ENCODE results near the gene RUNX1.
"Not testable (repeated sequence)": the region's sequence is repeated elsewhere in the genome, so short reads cannot be mapped to it uniquely, and the experiment has no call there.

Gene RUNX1

DNA sequence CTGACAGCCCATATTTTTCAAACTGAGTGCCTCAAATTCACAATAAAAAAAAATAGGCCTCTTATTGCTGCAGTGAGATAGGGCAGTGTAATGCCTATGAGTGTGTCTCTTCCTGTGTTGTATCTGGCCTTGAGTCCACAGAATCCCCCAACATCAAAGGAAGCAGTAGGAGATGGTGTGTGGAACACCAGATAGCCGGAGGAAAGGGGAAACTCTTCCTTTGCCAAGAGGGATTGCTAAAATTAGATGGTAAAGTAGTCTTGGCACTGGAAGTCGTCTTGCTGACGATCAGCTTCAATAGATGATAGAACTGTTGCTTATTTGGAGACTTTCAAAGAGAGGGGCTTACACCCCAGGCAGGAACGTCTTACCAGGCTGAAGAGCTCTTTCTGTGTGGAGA lies 51.8 kb downstream of the RUNX1 start:
- TF ChIP-seq, protein P1, sequence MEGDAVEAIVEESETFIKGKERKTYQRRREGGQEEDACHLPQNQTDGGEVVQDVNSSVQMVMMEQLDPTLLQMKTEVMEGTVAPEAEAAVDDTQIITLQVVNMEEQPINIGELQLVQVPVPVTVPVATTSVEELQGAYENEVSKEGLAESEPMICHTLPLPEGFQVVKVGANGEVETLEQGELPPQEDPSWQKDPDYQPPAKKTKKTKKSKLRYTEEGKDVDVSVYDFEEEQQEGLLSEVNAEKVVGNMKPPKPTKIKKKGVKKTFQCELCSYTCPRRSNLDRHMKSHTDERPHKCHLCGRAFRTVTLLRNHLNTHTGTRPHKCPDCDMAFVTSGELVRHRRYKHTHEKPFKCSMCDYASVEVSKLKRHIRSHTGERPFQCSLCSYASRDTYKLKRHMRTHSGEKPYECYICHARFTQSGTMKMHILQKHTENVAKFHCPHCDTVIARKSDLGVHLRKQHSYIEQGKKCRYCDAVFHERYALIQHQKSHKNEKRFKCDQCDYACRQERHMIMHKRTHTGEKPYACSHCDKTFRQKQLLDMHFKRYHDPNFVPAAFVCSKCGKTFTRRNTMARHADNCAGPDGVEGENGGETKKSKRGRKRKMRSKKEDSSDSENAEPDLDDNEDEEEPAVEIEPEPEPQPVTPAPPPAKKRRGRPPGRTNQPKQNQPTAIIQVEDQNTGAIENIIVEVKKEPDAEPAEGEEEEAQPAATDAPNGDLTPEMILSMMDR (IDR thresholded peaks at IDR 0.05; ENCODE audit: low read depth, low read length, missing control alignments), result no peak
- no peak overlapping the region for H3K4me3 ChIP-seq (ENCODE audit: low read depth, low read length)
- DNase-seq (ENCODE audit: low read depth), result no peak

DNA sequence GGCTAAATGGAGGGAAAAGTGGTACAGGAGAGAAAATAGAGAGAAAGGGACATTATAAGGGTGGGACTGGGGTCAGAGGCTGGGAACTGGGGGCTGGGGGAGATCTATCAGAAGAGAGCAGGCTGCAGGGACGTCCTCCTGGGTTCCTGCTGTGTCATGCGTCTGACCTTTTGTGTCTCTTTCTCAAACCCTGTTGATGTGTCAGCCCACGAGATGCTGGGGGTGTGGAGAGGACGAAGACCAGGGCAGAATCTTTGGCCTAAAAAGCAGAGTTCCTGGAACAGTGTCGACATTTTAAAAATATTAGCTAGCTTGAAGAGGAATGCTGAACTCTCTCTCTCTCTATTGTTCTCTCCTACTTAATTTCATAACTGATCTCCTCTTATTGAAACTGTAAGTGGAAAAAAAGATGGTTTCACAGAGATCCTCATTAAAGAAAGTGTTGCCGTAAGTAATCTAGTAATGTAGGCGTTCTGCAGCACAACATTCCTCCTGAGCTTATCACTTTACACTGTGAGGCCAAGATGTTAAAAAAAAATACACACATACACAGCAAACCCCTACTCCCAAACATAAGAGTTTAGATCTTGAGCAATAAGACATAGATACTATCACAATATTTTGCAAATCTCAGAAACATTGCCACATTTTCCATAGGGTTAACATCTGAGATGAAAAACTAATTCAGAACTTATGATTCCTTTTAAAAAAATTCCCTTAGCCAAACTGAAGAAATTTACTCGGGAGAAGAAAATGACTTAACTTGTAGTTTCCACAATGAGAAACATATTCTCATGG lies 52.6 kb downstream of the RUNX1 start:
- no peak for DNase-seq (ENCODE audit: low read depth)
- no peak overlapping the region for H3K4me3 ChIP-seq (ENCODE audit: low read depth, low read length)
- TF ChIP-seq, protein P1 (IDR thresholded peaks at IDR 0.05; ENCODE audit: low read depth, low read length, missing control alignments), result no peak

DNA sequence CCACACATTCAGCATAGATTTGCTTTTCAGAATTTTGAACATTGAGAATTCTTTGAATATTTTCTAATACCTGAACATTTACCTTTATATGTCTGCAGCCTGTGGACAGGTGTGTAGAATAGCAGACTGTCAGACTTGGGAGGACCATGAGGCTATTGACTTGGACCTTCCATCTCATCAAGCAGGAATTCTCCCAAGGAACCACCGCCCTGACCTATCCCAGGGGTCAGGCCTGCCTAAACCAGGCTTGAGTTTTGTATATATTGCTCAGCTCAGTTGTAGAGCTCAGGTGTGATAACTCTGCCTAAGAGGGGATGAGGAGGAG lies 53.2 kb downstream of the RUNX1 start:
- DNase-seq (ENCODE audit: low read depth), result no peak
- TF ChIP-seq, protein P1 (IDR thresholded peaks at IDR 0.05; ENCODE audit: low read depth, low read length, missing control alignments), result no peak
- H3K4me3 ChIP-seq (ENCODE audit: low read depth, low read length), result no peak overlapping the region

DNA sequence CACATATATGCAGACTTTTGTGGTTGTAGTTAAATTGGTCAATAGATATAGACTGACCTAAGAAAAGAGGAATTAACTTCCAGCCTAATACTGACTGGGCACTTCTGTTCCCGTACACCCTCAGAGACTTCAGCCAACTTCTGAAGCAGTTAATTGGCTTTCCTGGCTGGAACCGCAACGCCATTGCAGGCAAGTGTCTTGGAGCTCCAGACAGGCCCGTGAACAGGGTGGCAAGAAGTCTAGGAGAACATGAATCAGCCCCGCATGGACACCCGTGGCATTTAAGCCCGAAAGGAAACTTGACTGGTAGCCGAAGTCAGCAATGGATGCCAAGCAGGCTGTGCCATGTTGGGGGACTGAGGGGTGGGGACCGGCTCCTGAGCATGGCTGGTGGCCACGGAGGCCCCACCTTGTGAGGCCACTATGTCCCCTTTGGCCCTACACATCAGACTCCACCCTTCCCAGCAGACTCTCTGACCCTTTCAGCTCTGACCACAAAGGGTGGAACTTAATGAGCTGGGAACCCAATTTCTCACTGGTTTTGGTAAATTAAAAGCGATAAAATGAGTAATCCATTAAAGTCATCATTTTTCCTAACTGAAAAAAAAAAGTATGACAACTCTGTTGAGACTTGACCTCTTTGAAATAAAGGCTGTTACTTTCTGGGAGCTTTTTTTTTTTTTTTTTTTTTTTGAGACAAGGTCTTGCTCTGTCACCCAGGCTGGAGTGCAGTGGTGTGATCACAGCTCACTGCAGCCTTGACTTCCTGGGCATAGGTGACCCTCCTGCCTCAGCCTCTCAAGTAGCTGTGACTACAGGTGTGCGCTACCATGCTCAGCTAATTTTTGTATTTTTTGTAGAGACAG lies 54.1 kb downstream of the RUNX1 start:
- no peak overlapping the region for H3K4me3 ChIP-seq (ENCODE audit: low read depth, low read length)
- DNase-seq (ENCODE audit: low read depth), result no peak
- TF ChIP-seq, protein P1 (IDR thresholded peaks at IDR 0.05; ENCODE audit: low read depth, low read length, missing control alignments), result no peak

DNA sequence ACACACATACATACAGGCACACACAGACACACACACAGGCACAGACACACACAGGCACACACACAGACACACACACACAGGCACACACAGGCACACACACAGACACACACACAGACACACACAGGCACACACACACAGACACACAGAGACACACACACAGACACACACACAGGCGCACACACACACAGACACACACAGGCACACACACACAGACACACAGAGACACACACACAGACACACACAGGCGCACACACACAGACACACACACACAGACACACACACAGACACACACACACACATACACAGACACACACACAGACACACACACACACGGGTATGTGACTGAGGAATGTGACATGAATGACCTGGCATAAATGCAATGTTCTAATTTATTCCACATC lies 55.6 kb downstream of the RUNX1 start:
- not testable (repeated sequence) for H3K4me3 ChIP-seq (ENCODE audit: low read depth, low read length); DNase-seq (ENCODE audit: low read depth)

DNA sequence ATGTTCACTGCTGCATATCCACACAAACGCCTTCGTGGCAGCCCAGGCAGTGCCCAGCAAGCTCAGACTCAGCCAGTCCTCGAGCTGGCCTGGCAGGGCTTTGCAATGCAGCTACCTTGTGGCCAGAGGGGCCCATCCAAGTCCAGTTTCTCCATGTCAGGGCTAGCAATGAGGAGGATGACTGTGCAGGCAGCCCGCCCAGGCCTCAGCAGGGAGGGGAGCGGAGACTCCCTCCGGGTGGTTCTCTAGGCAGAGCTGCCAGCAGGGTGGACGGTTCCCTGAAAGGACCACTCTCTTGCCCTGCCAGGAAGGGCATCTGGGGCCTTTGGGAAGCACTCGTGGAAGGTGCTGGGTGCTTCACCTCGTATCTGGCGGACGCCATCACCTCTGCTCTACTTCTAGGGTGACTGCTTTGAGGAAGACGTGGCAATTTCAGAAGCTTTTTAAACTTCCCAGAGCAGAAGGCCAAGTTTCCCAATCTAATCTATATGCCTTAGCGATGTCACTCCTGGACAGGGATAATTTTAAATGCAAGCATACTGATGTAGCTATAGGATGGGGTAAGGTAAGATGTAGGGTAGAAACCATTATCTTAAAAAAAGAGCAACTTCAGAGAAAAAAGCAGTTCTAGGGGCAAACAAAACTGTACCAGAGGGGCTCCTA lies 56.2 kb downstream of the RUNX1 start:
- H3K4me3 ChIP-seq (ENCODE audit: low read depth, low read length), result no peak overlapping the region
- TF ChIP-seq, protein P1 (IDR thresholded peaks at IDR 0.05; ENCODE audit: low read depth, low read length, missing control alignments), result no peak
- no peak for DNase-seq (ENCODE audit: low read depth)

DNA sequence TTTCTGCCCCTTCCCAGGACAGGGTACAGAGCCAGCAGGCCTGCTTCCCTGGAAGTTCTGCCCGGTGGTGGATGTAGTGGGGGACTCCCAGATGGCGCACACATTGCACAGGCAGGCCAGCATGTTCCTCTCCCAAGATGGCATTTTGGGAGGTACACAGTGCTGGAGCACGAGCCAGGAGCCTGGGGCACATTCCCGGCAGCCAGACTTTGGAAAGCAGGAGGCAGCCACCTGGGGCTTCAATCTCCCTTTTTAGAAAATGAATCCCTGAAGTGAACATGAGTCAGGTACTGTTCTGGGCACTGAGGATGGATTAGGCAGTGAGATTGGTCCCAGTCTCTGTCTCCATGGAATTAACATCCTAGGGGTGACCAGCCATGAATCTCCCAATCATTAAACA lies 56.9 kb downstream of the RUNX1 start:
- DNase-seq (ENCODE audit: low read depth), result no peak
- TF ChIP-seq, protein P1 (IDR thresholded peaks at IDR 0.05; ENCODE audit: low read depth, low read length, missing control alignments), result no peak

More for the DNA sequence above, 56.9 kb downstream of the RUNX1 start:
- H3K4me3 ChIP-seq (ENCODE audit: low read depth, low read length), result no peak overlapping the region

Measured in GM12864 (cell line).